Spleen (tissue), 7 donors: ENCODE results near the gene DUOX1.

Experiments
- POLR2AphosphoS5 ChIP-seq, 3 donors: sonication (generic); formaldehyde crosslinking; IDR thresholded peaks; one replicate each; pipeline ENCODE4 v1.5.1; 2017; ENCODE audit warnings: antibody characterized with exemption in 3 of 3
- TF ChIP-seq, protein P1 (sequence below), 11 experiments: fragments of 200-600 bp in 7 of 11; fragments of 450-650 bp in 4 of 11; sonication (generic) in 4 of 11; IDR thresholded peaks in 8 of 11; conservative IDR thresholded peaks in 3 of 11; 1 replicate in 7 of 11; 2 replicates in 4 of 11; pipeline versions ENCODE4 v1.4.0 to v1.8.0; 2016 to 2021; ENCODE audit warnings: antibody characterized with exemption in 11 of 11, inconsistent platforms in 4 of 11, mild to moderate bottlenecking in 1 of 11
- donor health status: DM: no; HTN: no; CAD: no; lungs with moderate emphysema.
- donor health status: DM: no; HTN: no; CAD: no.
- donor health status: DM: no; HTN: no; CAD: no.

DNA sequence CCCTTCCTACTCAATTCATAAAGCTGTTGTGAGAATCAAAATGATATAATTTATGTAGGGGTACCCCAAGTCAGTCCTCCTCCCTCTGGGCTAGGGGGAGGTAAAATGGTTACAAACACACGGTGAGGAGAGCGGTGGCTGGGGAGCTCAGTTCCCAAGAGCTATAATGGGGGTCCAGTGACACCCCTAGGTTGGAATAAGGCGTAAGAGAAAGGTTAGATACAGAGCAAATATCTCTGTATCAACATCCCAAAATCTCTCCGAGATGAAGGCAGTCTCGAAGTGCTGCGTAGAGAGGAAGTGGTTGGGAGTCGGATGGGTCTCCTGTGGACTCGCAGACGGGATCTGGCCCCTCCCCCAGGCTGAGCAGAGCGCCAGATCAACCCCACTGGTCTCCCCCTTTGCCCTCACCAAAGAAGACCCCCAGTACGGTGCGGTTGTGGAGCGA, 17.6 kb upstream of the DUOX1 start:
- TF ChIP-seq, protein P1, sequence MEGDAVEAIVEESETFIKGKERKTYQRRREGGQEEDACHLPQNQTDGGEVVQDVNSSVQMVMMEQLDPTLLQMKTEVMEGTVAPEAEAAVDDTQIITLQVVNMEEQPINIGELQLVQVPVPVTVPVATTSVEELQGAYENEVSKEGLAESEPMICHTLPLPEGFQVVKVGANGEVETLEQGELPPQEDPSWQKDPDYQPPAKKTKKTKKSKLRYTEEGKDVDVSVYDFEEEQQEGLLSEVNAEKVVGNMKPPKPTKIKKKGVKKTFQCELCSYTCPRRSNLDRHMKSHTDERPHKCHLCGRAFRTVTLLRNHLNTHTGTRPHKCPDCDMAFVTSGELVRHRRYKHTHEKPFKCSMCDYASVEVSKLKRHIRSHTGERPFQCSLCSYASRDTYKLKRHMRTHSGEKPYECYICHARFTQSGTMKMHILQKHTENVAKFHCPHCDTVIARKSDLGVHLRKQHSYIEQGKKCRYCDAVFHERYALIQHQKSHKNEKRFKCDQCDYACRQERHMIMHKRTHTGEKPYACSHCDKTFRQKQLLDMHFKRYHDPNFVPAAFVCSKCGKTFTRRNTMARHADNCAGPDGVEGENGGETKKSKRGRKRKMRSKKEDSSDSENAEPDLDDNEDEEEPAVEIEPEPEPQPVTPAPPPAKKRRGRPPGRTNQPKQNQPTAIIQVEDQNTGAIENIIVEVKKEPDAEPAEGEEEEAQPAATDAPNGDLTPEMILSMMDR (IDR thresholded peaks at IDR 0.05 in 8 of 11, conservative IDR thresholded peaks at IDR 0.05 in 3 of 11) = no peak
- no peak for TF ChIP-seq POLR2AphosphoS5 (IDR thresholded peaks at IDR 0.05)
